ENCODE results near the gene SMPDL3A. TPM values are rescaled to one million over a fixed set of nuclear protein-coding genes. Genes with fewer than 3 reads are reported as not detected.

The SMPDL3A gene
- total and polyA plus RNA-seq, 9 of the 15 experiments (the other 6 are each of a cell fraction or from before 2014, with no cell fraction given) = 0.14 to 0.91 (median 0.54) TPM

GRCh38 chr6:122799140-122799745 is 10.2 kb downstream of the SMPDL3A start (continued):
- TF ChIP-seq RUNX1 (IDR thresholded peaks at IDR 0.05; ENCODE audit: low read depth) = no peak
- no peak for TF ChIP-seq ZBTB11 (CRISPR knock-in tag; IDR thresholded peaks at IDR 0.05)
- no peak for TF ChIP-seq ESRRA (IDR thresholded peaks at IDR 0.05; ENCODE audit: borderline replicate concordance, low read depth)
- TF ChIP-seq ZKSCAN3 (CRISPR knock-in tag; IDR thresholded peaks at IDR 0.05) = no peak
- no peak for TF ChIP-seq SNAPC5 (CRISPR knock-in tag; IDR thresholded peaks at IDR 0.05)
- TF ChIP-seq DACH1 (IDR thresholded peaks at IDR 0.05; ENCODE audit: partially characterized antibody) = no peak
